Measurements from ENCODE around the gene MTRR. TPM values are rescaled to one million over a fixed set of nuclear protein-coding genes. Genes with fewer than 3 reads are reported as not detected.

The MTRR gene
- total RNA-seq, 1 experiment from 2014 or later = 44.2 TPM

GRCh38 chr5:7875151-7875550 lies 6.2 kb downstream of the MTRR start:
- no peak overlapping the region for H3K27ac ChIP-seq (ENCODE audit: low read length)
- no peak overlapping the region for H3K4me2 ChIP-seq (ENCODE audit: low read depth, low read length, poor library complexity, severe bottlenecking)
- no peaks in the 10 kb centered on the region for H3K9me3 ChIP-seq (ENCODE audit: low read length)
- peaks cover 26% of the 10 kb centered on the region for H3K4me1 ChIP-seq (ENCODE audit: low read length)
- peaks cover 95% of the 10 kb centered on the region for H3K79me2 ChIP-seq (ENCODE audit: low read length)
- peaks cover 68% of the 10 kb centered on the region for H3K36me3 ChIP-seq (ENCODE audit: insufficient read depth, low read length)
- no peak overlapping the region for H3K4me3 ChIP-seq (ENCODE audit: low read length)
- peaks cover 29% of the 10 kb centered on the region for H4K20me1 ChIP-seq (ENCODE audit: insufficient read depth, low read depth, low read length)
- no peak overlapping the region for H2AFZ ChIP-seq (ENCODE audit: low read length)
- DNase-seq = no peak
- no peaks in the 10 kb centered on the region for H3K27me3 ChIP-seq (ENCODE audit: low read length)
- no peak overlapping the region for H3K9ac ChIP-seq (ENCODE audit: low read length)
- H3K9me2 ChIP-seq (replicated peaks; ENCODE audit: insufficient read depth, low read length) = no peaks in the 10 kb centered on the region

GRCh38 chr5:7876867-7877266 lies 7.9 kb downstream of the MTRR start:
- peaks cover 91% of the 10 kb centered on the region for H3K79me2 ChIP-seq (ENCODE audit: low read length)
- no peak overlapping the region for H3K27ac ChIP-seq (ENCODE audit: low read length)

GRCh38 chr5:7877851-7878250 lies 8.9 kb downstream of the MTRR start:
- Histone ChIP-seq H3K9me3 (ENCODE audit: low read length) (no peaks in the 10 kb centered on the region), H3K9me2 (replicated peaks; ENCODE audit: insufficient read depth, low read length) (no peaks in the 10 kb centered on the region), H3K27me3 (ENCODE audit: low read length) (no peaks in the 10 kb centered on the region), H3K4me2 (ENCODE audit: low read depth, low read length, poor library complexity, severe bottlenecking) (no peak overlapping the region), H3K4me3 (ENCODE audit: low read length) (no peak overlapping the region), H3K27ac (ENCODE audit: low read length) (no peak overlapping the region), H3K9ac (ENCODE audit: low read length) (no peak overlapping the region), H3K79me2 (ENCODE audit: low read length) (peaks cover 86% of the 10 kb centered on the region), H2AFZ (ENCODE audit: low read length) (no peak overlapping the region), H3K4me1 (ENCODE audit: low read length) (no peaks in the 10 kb centered on the region), H4K20me1 (ENCODE audit: insufficient read depth, low read depth, low read length) (peaks cover 26% of the 10 kb centered on the region), H3K36me3 (ENCODE audit: insufficient read depth, low read length) (peaks cover 69% of the 10 kb centered on the region)
- DNase-seq = no peak

More at GRCh38 chr5:7876867-7877266, 7.9 kb downstream of the MTRR start:
- H4K20me1 ChIP-seq (ENCODE audit: insufficient read depth, low read depth, low read length) = peaks cover 22% of the 10 kb centered on the region
- H3K4me3 ChIP-seq (ENCODE audit: low read length) = no peak overlapping the region
- peaks cover 68% of the 10 kb centered on the region for H3K36me3 ChIP-seq (ENCODE audit: insufficient read depth, low read length)
- H3K9ac ChIP-seq (ENCODE audit: low read length) = no peak overlapping the region
- H3K9me3 ChIP-seq (ENCODE audit: low read length) = no peaks in the 10 kb centered on the region
- no peaks in the 10 kb centered on the region for H3K27me3 ChIP-seq (ENCODE audit: low read length)
- no peak overlapping the region for H3K4me2 ChIP-seq (ENCODE audit: low read depth, low read length, poor library complexity, severe bottlenecking)
- H3K4me1 ChIP-seq (ENCODE audit: low read length) = peaks cover 9% of the 10 kb centered on the region
- H3K9me2 ChIP-seq (replicated peaks; ENCODE audit: insufficient read depth, low read length) = no peaks in the 10 kb centered on the region
- no peak overlapping the region for H2AFZ ChIP-seq (ENCODE audit: low read length)
- DNase-seq = no peak

GRCh38 chr5:7878381-7878873 lies 9.5 kb downstream of the MTRR start:
- no peaks in the 10 kb centered on the region for H3K4me1 ChIP-seq (ENCODE audit: low read length)
- no peak overlapping the region for H3K4me3 ChIP-seq (ENCODE audit: low read length)
- peaks cover 70% of the 10 kb centered on the region for H3K36me3 ChIP-seq (ENCODE audit: insufficient read depth, low read length)
- no peak overlapping the region for H3K27ac ChIP-seq (ENCODE audit: low read length)
- H3K79me2 ChIP-seq (ENCODE audit: low read length) = peaks cover 80% of the 10 kb centered on the region
- DNase-seq = no peak
- H3K9me3 ChIP-seq (ENCODE audit: low read length) = no peaks in the 10 kb centered on the region
- H4K20me1 ChIP-seq (ENCODE audit: insufficient read depth, low read depth, low read length) = peaks cover 29% of the 10 kb centered on the region
- H3K27me3 ChIP-seq (ENCODE audit: low read length) = no peaks in the 10 kb centered on the region
- H3K4me2 ChIP-seq (ENCODE audit: low read depth, low read length, poor library complexity, severe bottlenecking) = no peak overlapping the region
- no peak overlapping the region for H2AFZ ChIP-seq (ENCODE audit: low read length)
- H3K9ac ChIP-seq (ENCODE audit: low read length) = no peak overlapping the region
- no peaks in the 10 kb centered on the region for H3K9me2 ChIP-seq (replicated peaks; ENCODE audit: insufficient read depth, low read length)

GRCh38 chr5:7881091-7881490 lies 12.1 kb downstream of the MTRR start:
- Histone ChIP-seq H3K4me2 (ENCODE audit: low read depth, low read length, poor library complexity, severe bottlenecking) (no peak overlapping the region), H3K9me2 (replicated peaks; ENCODE audit: insufficient read depth, low read length) (no peaks in the 10 kb centered on the region), H3K36me3 (ENCODE audit: insufficient read depth, low read length) (peaks cover 80% of the 10 kb centered on the region), H3K27ac (ENCODE audit: low read length) (no peak overlapping the region), H3K4me3 (ENCODE audit: low read length) (no peak overlapping the region), H4K20me1 (ENCODE audit: insufficient read depth, low read depth, low read length) (peaks cover 29% of the 10 kb centered on the region), H3K4me1 (ENCODE audit: low read length) (no peaks in the 10 kb centered on the region), H3K9ac (ENCODE audit: low read length) (no peak overlapping the region), H3K79me2 (ENCODE audit: low read length) (peaks cover 54% of the 10 kb centered on the region), H2AFZ (ENCODE audit: low read length) (no peak overlapping the region), H3K9me3 (ENCODE audit: low read length) (no peaks in the 10 kb centered on the region), H3K27me3 (ENCODE audit: low read length) (no peaks in the 10 kb centered on the region)
- DNase-seq = no peak

- Histone ChIP-seq H4K20me1 (ENCODE audit: insufficient read depth, low read depth, low read length) (peaks cover 24% of the 10 kb centered on the region; the same call in 1 of the 2 replicates), H3K36me3 (ENCODE audit: insufficient read depth, low read length) (peaks cover 76% of the 10 kb centered on the region), H3K4me2 (ENCODE audit: low read depth, low read length, poor library complexity, severe bottlenecking) (no peak overlapping the region), H3K9ac (ENCODE audit: low read length) (no peak overlapping the region), H3K4me3 (ENCODE audit: low read length) (no peak overlapping the region), H2AFZ (ENCODE audit: low read length) (no peak overlapping the region), H3K27ac (ENCODE audit: low read length) (no peak overlapping the region), H3K9me3 (ENCODE audit: low read length) (no peaks in the 10 kb centered on the region), H3K27me3 (ENCODE audit: low read length) (no peaks in the 10 kb centered on the region), H3K4me1 (ENCODE audit: low read length) (no peaks in the 10 kb centered on the region), H3K79me2 (ENCODE audit: low read length) (peaks cover 46% of the 10 kb centered on the region), H3K9me2 (replicated peaks; ENCODE audit: insufficient read depth, low read length) (no peaks in the 10 kb centered on the region)
- no peak for DNase-seq
These were observed 12.9 kb downstream of the MTRR start for GRCh38 chr5:7881816-7882215.

- Histone ChIP-seq H3K4me1 (ENCODE audit: low read length) (no peaks in the 10 kb centered on the region), H3K79me2 (ENCODE audit: low read length) (peaks cover 40% of the 10 kb centered on the region), H3K4me3 (ENCODE audit: low read length) (no peak overlapping the region), H3K9ac (ENCODE audit: low read length) (no peak overlapping the region), H2AFZ (ENCODE audit: low read length) (no peak overlapping the region), H3K4me2 (ENCODE audit: low read depth, low read length, poor library complexity, severe bottlenecking) (no peak overlapping the region), H3K27me3 (ENCODE audit: low read length) (no peaks in the 10 kb centered on the region), H3K27ac (ENCODE audit: low read length) (no peak overlapping the region), H3K9me3 (ENCODE audit: low read length) (no peaks in the 10 kb centered on the region), H3K9me2 (replicated peaks; ENCODE audit: insufficient read depth, low read length) (no peaks in the 10 kb centered on the region), H3K36me3 (ENCODE audit: insufficient read depth, low read length) (peaks cover 74% of the 10 kb centered on the region), H4K20me1 (ENCODE audit: insufficient read depth, low read depth, low read length) (peaks cover 24% of the 10 kb centered on the region; the same call in 1 of the 2 replicates)
- no peak for DNase-seq
These were observed 14.0 kb downstream of the MTRR start for GRCh38 chr5:7882926-7883325.

- no peak overlapping the region for H3K4me3 ChIP-seq (ENCODE audit: low read length)
- H3K79me2 ChIP-seq (ENCODE audit: low read length) = peaks cover 33% of the 10 kb centered on the region
- H3K9me3 ChIP-seq (ENCODE audit: low read length) = no peaks in the 10 kb centered on the region
- H3K9ac ChIP-seq (ENCODE audit: low read length) = no peak overlapping the region
- no peaks in the 10 kb centered on the region for H3K4me1 ChIP-seq (ENCODE audit: low read length)
- H3K9me2 ChIP-seq (replicated peaks; ENCODE audit: insufficient read depth, low read length) = no peaks in the 10 kb centered on the region
- H4K20me1 ChIP-seq (ENCODE audit: insufficient read depth, low read depth, low read length) = peaks cover 19% of the 10 kb centered on the region; the same call in 1 of the 2 replicates
- H3K36me3 ChIP-seq (ENCODE audit: insufficient read depth, low read length) = peaks cover 73% of the 10 kb centered on the region; the same call in 1 of the 2 replicates
- no peak overlapping the region for H2AFZ ChIP-seq (ENCODE audit: low read length)
- H3K27me3 ChIP-seq (ENCODE audit: low read length) = no peaks in the 10 kb centered on the region
- DNase-seq = no peak
- no peak overlapping the region for H3K27ac ChIP-seq (ENCODE audit: low read length)
- no peak overlapping the region for H3K4me2 ChIP-seq (ENCODE audit: low read depth, low read length, poor library complexity, severe bottlenecking)
These were observed 15.7 kb downstream of the MTRR start for GRCh38 chr5:7884491-7885267.
